Esophagus muscularis mucosa (tissue), 4 donors: Measurements from ENCODE around the gene AKAP6. TPM values are rescaled to one million over a fixed set of nuclear protein-coding genes. Genes with fewer than 3 reads are reported as not detected.

ENCODE experiments used
- DNase-seq: peaks from one replicate; pipeline ENCODE4 v3.0.0-alpha.2; 2017; ENCODE audit errors: extremely low spot score
- H3K27ac ChIP-seq, 4 donors: fragments of 200-600 bp; sonication (generic); replicated peaks in 1 of 4; 1 replicate in 3 of 4; 2 replicates in 1 of 4; pipeline ENCODE4 v1.5.1; 2016 to 2019; ENCODE audit warnings: mild to moderate bottlenecking in 1 of 4
- H3K27me3 ChIP-seq, 4 donors: fragments of 200-600 bp; sonication (generic); one replicate each; pipeline versions ENCODE4 v1.5.1 to v1.6.0; 2016 to 2019
- H3K36me3 ChIP-seq, 4 donors: fragments of 200-600 bp; sonication (generic); one replicate each; pipeline ENCODE4 v1.5.1; 2016 to 2019
- H3K4me1 ChIP-seq, 4 donors: fragments of 200-600 bp; sonication (generic); one replicate each; pipeline ENCODE4 v1.5.1; 2016 to 2019
- H3K4me3 ChIP-seq, 4 donors: fragments of 200-600 bp; sonication (generic); 1 replicate in 2 of 4; 2 replicates in 2 of 4; pipeline ENCODE4 v1.5.1; 2016 to 2019; ENCODE audit warnings: mild to moderate bottlenecking in 4 of 4, moderate library complexity in 1 of 4
- H3K9me3 ChIP-seq, 4 donors: fragments of 200-600 bp; sonication (generic); 1 replicate in 3 of 4; 2 replicates in 1 of 4; pipeline ENCODE4 v1.5.1; 2016 to 2019
- CTCF ChIP-seq, 3 experiments: fragments of 200-600 bp in 2 of 3; fragments of 450-650 bp in 1 of 3; sonication (generic) in 2 of 3; IDR thresholded peaks; one replicate each; pipeline ENCODE4 v1.5.1; 2017 to 2019; ENCODE audit warnings: antibody characterized with exemption in 3 of 3, mild to moderate bottlenecking in 2 of 3, moderate library complexity in 1 of 3
- EP300 ChIP-seq: sonication (generic); formaldehyde crosslinking; IDR thresholded peaks from one replicate; pipeline ENCODE4 v1.6.1; 2017; ENCODE audit warnings: antibody characterized with exemption
- POLR2A ChIP-seq: fragments of 450-650 bp; IDR thresholded peaks from one replicate; pipeline ENCODE4 v1.6.1; 2017; ENCODE audit warnings: antibody characterized with exemption, moderate library complexity, mild to moderate bottlenecking, low read depth
- POLR2AphosphoS5 ChIP-seq, 2 donors: sonication (generic); formaldehyde crosslinking; IDR thresholded peaks; one replicate each; pipeline ENCODE4 v1.6.1; 2017; ENCODE audit warnings: antibody characterized with exemption in 2 of 2
- WGBS: methylation state at CpG from one replicate; pipeline ENCODE4 v1.1.5; 2018; 5-methylcytosine and 5-hydroxymethylcytosine counted together
- intact Hi-C: fragments of 100-400 bp; cut with DNase I; formaldehyde crosslinking; loops from one replicate; pipeline ENCODE4 v1.15.1; 2023
- total RNA-seq, 4 donors: library from RNA; depleted of rRNA; stranded (reverse); fragments of >200 nt; gene quantifications; one replicate each; pipeline versions ENCODE4 v1.1.0 to v1.2.1, GENCODE V29; 2016

The AKAP6 gene
- total RNA-seq, 4 donors from 2014 or later = 21.3 to 38.6 (median 31.5) TPM

DNA sequence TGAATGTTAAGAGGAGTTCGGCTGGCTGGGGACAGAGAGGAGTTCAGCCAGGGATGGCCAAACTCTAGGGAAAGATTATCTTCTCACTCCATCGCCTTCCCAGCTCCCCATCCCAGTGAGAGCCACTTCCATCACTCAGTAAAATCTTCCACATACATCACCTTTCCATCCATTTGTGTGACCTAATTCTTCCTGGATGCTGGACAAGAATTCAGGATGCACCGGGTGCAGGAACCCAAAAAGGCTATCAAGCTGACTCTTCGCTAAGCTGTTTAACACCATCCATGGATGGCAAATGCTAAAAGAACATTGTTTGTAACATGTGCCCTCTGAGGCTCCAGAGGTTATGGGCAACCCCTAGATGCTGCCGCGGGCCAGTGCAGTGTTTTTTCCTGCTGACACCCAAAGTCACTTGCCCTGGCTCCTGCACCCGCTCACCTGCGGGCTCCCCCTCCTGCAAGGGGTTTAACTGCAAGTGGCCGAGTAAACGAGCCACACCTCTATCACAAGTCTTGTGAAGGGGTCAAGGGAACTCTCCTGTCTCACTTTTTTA, 393.6 kb downstream of the AKAP6 start:
- WGBS = 98% methylated on average over 10 of the region's 10 CpGs
- Histone ChIP-seq H3K9me3 (no peaks in the 10 kb centered on the region), H3K4me3 (no peak overlapping the region), H3K27ac (no peak overlapping the region), H3K4me1 (peaks cover 11 to 21% (median 18%) of the 10 kb centered on the region in 4 donors), H3K27me3 (no peaks in the 10 kb centered on the region), H3K36me3 (no peaks in the 10 kb centered on the region)
- DNase-seq = no peak
- intact Hi-C loops = no loop called here
- TF ChIP-seq POLR2A = no peak
- no peak for TF ChIP-seq CTCF (IDR thresholded peaks at IDR 0.05)
- TF ChIP-seq POLR2AphosphoS5 (IDR thresholded peaks at IDR 0.05) = no peak
- no peak for TF ChIP-seq EP300

DNA sequence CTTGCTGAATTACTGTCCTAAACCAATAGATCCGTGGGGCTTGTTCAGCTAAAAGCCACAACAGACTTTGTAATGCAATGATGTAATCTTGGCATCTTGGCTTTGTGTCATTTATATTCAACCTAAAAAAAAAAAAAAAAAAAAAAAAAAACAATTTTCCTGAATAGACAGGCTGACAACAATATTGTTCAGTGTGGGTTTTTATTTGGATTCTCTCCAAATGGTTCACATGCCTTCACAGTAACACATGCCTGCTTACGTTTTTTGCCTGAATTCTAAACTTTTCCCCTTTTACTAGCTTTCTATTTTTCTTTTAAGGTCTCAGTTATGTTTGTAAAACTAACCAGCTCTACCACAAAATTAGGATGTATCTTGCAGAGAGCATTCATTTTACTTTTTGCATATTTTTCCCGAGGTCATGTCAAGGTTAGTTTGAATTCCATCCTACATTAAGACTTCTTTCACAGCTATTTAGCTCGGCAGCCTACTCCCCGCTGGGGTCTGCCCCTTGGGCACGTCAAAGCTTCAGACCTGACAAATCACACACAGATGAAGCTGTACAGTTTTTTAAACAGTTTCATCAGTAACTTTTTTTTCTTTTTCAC, 395.9 kb downstream of the AKAP6 start:
- Histone ChIP-seq H3K36me3 (no peaks in the 10 kb centered on the region), H3K4me1 (peaks cover 11 to 21% (median 18%) of the 10 kb centered on the region in 4 donors), H3K27me3 (no peaks in the 10 kb centered on the region), H3K27ac (peak overlapping the region; percentile 29 to 60 (median 40)), H3K9me3 (no peaks in the 10 kb centered on the region), H3K4me3 (peak overlapping the region; percentile 27 to 43 (median 36))
- intact Hi-C loops = no loop called here
- TF ChIP-seq EP300 (no peak), CTCF (IDR thresholded peaks at IDR 0.05) (no peak), POLR2A (no peak), POLR2AphosphoS5 (IDR thresholded peaks at IDR 0.05) (no peak)
- no peak for DNase-seq
- WGBS = 12% methylated on average over 6 of the region's 6 CpGs

DNA sequence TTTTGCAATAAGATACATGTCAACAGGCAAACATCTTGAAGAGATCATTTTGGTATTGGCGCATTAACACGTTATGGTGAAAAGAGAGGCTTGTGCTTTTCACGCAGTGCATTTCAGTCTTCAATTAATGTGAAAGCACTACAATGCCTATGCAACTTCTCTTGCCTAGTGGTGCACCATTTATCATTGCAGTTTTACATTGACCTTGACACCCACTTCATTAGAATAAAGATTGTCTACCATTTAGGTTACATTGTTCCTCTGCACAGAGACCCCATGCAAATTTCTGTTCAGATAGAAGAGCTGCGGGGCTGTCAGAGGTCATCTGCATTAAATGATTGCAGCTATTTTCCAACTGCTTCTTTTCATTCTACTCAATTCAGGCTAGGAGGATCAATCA, 397.4 kb downstream of the AKAP6 start:
- Histone ChIP-seq H3K27me3 (no peaks in the 10 kb centered on the region), H3K27ac (no peak overlapping the region), H3K4me3 (no peak overlapping the region), H3K9me3 (no peaks in the 10 kb centered on the region), H3K4me1 (peaks cover 11 to 18% (median 17%) of the 10 kb centered on the region in 4 donors), H3K36me3 (no peaks in the 10 kb centered on the region)
- no peak for DNase-seq
- 91% methylated on average over 4 of the region's 4 CpGs for WGBS
- intact Hi-C loops = no loop called here
- TF ChIP-seq CTCF (IDR thresholded peaks at IDR 0.05) (no peak), POLR2AphosphoS5 (IDR thresholded peaks at IDR 0.05) (no peak), POLR2A (no peak), EP300 (no peak)

DNA sequence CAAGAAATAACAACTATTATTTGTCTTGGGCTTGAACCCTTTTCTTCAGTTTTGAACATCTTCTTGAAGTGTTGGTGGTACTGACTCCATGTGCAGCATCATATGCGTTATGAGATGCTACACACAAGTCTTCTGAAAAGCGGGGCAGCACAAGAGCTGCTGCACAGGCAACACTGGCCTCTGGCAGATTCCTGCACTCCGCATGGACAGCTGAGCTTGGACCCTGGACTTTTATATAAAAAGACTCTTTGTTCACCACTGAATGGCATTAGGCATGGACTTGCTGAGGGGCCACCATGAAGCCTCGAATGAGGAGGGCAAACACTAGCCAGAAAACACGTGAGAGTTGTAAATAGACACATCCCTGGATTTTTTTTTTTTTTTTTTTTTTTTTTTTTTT, 398.7 kb downstream of the AKAP6 start:
- intact Hi-C loops = no loop called here
- H3K27me3 ChIP-seq = no peaks in the 10 kb centered on the region
- H3K4me3 ChIP-seq = no peak overlapping the region
- peaks cover 11 to 18% (median 17%) of the 10 kb centered on the region in 4 donors for H3K4me1 ChIP-seq
- DNase-seq = no peak
- H3K9me3 ChIP-seq = no peaks in the 10 kb centered on the region
- no peaks in the 10 kb centered on the region for H3K36me3 ChIP-seq
- WGBS = 87% methylated on average over 5 of the region's 5 CpGs
- TF ChIP-seq EP300 (no peak), POLR2AphosphoS5 (IDR thresholded peaks at IDR 0.05) (no peak), POLR2A (no peak), CTCF (IDR thresholded peaks at IDR 0.05) (no peak)
- H3K27ac ChIP-seq = no peak overlapping the region

DNA sequence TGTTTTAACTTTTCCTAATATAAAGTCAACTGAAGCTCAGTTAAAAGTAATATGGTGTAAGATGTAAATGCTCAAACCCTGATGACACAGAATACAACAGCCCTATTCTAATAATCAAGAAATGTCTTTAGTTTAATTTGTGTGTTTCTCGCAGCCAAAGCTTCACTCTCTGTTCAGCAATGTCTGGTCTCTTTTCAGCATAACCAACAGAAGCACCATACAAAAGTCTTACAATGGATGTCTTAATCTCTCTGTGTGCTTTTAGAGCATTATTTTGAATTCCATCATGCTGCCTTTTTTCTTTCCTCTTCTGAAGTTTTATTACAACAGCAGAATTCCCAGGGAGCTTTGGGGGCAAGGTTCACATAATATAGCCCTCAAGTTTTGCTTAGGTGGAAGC, 399.4 kb downstream of the AKAP6 start:
- TF ChIP-seq POLR2A = no peak
- TF ChIP-seq CTCF (IDR thresholded peaks at IDR 0.05) = no peak
- TF ChIP-seq EP300 = no peak
- no peak for TF ChIP-seq POLR2AphosphoS5 (IDR thresholded peaks at IDR 0.05)
- no peaks in the 10 kb centered on the region for H3K9me3 ChIP-seq
- no peak overlapping the region for H3K27ac ChIP-seq
- H3K36me3 ChIP-seq = no peaks in the 10 kb centered on the region
- H3K27me3 ChIP-seq = no peaks in the 10 kb centered on the region
- DNase-seq = no peak
- intact Hi-C loops = no loop called here
- peaks cover 11 to 18% (median 17%) of the 10 kb centered on the region in 4 donors for H3K4me1 ChIP-seq
- H3K4me3 ChIP-seq = no peak overlapping the region
- WGBS = 90% methylated on average over 1 of the region's 1 CpG
